Natural killer cell treated with Interleukin-12 subunit alpha and Interleukin-12 subunit beta and Interleukin-15 and Interleukin-18, amount 100 ng/mL, for 72 hours (primary cell): Measurements from ENCODE around the gene RFK. TPM values are rescaled to one million over a fixed set of nuclear protein-coding genes. Genes with fewer than 3 reads are reported as not detected.

Experiments
- ATAC-seq, 2 donors: fragments of 150-1000 bp; cut with Tn5 transposase in 1 of 2; sonication (Bioruptor Pico), chemical (Tn5 transposase) in 1 of 2; 2 replicates each; pipeline ENCODE4 v1.10.0; 2021
- DNase-seq: peaks from one replicate; pipeline ENCODE4 v3.0.0; 2022; ENCODE audit warnings: low spot score
- H3K27ac Mint-ChIP-seq, 2 donors: 1 replicate in 1 of 2; 2 replicates in 1 of 2; pipeline ENCODE4 v1.8.0; 2022; ENCODE audit warnings: mixed read lengths in 2 of 2, mild to moderate bottlenecking in 1 of 2, moderate library complexity in 1 of 2
- H3K27me3 Mint-ChIP-seq, 2 donors: 1 replicate in 1 of 2; 2 replicates in 1 of 2; pipeline ENCODE4 v1.8.0; 2022; ENCODE audit warnings: mixed read lengths in 2 of 2
- H3K36me3 Mint-ChIP-seq: one replicate; pipeline ENCODE4 v1.8.0; 2022; ENCODE audit warnings: mixed read lengths
- H3K4me1 Mint-ChIP-seq, 2 donors: 1 replicate in 1 of 2; 2 replicates in 1 of 2; pipeline ENCODE4 v1.8.0; 2022; ENCODE audit warnings: low read depth in 2 of 2, mixed read lengths in 2 of 2, mild to moderate bottlenecking in 1 of 2
- H3K4me3 Mint-ChIP-seq: one replicate; pipeline ENCODE4 v1.8.0; 2022; ENCODE audit warnings: mixed read lengths
- H3K9me3 Mint-ChIP-seq: 2 replicates; pipeline ENCODE4 v1.8.0; 2022; ENCODE audit warnings: mixed read lengths
- total RNA-seq, 2 donors: library from RNA; stranded (reverse); gene quantifications; one replicate each; pipeline ENCODE4 v1.2.3, GENCODE V29; 2022

Gene RFK
- total RNA-seq, 2 donors from 2014 or later, result 9.2 to 11.9 TPM

DNA sequence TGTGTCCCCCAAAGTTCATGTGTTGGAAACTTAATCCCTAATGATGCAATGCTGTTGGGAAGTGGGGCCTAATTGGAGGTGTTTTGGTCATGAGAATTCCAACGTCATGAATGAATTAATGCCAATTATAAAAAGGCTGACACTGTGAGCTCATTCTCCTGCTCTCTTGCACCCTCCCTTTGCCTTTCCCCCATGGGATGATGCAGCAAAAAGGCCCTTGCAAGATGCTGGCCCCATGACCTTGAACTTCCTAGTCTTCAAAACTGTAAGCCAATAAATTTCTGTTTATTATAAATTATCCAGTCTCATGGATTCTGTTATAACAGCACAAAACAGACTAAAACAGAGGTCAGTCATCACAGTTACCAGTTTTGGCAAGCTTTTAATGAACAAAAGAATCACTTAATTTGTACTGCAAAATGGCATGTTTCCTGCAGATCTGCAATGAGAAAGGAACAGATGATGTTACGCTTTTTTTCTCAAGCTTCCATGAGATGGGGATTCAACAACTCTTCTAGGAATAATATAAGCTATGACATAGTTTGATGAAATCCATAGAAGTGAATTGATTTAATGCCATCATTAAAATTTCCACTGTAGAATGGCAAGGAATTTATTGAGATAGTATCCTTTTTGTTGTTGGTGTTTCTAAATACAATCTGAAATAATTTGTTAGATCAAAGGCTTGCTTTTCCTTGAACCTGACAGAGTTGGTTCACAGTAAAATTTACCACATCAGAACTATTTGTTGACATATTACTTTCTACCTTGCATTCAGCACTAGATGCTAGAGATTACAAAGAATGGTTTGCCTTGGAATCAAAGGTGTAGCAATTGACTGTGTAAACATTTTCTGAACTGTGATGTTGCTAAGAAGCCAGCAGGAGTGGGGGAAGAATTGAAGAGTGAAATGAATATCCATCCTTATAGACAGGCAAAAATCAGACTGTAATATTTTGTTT lies 29.3 kb upstream of the RFK start:
- Mint-ChIP-seq H3K4me3 (peak overlapping the region; percentile 30), H3K4me1 (peaks cover 0 to 5% of the 10 kb centered on the region in 2 donors), H3K27ac (peak overlapping the region in 1 of 2 donors; percentile 24), H3K9me3 (no peaks in the 10 kb centered on the region), H3K36me3 (no peaks in the 10 kb centered on the region), H3K27me3 (peaks cover 0 to 2% of the 10 kb centered on the region in 2 donors)
- peak in 1 of 2 donors; percentile 60 for ATAC-seq
- no peak for DNase-seq

DNA sequence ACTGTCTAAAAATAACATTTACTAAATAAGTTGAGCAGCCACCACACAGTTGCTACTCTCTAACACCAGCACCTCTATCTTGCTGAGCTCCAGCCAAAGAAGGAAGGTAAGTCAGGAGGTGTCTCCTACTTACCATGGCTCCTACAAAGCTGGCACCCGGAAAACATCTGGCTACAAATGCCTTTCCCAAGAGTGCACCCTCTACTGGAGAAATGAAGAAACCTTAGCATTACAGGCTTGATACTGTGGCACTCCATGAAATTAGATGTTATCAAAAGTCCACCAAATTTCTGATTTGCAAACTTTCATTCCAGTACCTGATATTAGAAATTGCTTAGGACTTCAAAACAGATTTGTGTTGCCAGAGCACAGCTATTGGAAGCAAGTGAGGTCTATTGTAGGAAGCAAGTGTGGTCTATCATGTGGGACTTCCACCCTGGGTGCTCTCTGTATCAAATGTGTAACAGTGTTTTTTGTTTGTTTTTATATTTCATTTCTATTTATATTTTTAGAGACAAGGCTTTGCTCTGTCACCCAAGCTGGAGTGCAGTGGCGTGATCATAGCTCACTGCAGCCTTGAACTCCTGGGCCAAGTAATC lies 25.7 kb upstream of the RFK start:
- H3K36me3 Mint-ChIP-seq, result no peaks in the 10 kb centered on the region
- H3K4me1 Mint-ChIP-seq, result peaks cover 12 to 18% of the 10 kb centered on the region in 2 donors
- no peak for DNase-seq
- H3K27me3 Mint-ChIP-seq, result peaks cover 0 to 2% of the 10 kb centered on the region in 2 donors
- H3K9me3 Mint-ChIP-seq, result no peaks in the 10 kb centered on the region
- ATAC-seq, result peak in 1 of 2 donors; percentile 43
- H3K27ac Mint-ChIP-seq, result no peak overlapping the region
- no peak overlapping the region for H3K4me3 Mint-ChIP-seq

DNA sequence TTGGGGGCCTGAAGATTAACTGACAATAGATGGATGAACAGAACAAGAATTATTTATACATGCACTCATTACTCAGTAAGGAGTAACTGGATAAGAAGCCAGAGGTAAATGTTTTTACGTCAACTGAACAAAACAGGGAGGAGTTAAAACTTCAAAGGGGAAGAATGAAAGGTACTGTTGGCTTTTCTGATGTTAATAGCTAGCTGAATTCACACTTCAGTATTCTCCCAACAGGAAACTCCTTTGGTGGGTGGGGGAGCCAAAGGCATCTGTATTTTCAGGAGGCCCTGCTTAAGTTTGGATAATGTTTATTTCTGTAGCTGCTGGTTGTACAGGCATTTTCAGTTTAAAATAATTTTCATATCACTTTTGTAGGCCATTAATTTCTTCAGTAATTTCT lies 23.2 kb upstream of the RFK start:
- H3K27ac Mint-ChIP-seq, result peak overlapping the region in 1 of 2 donors; percentile 86
- H3K27me3 Mint-ChIP-seq, result peaks cover 0 to 5% of the 10 kb centered on the region in 2 donors
- peaks cover 8% of the 10 kb centered on the region for H3K9me3 Mint-ChIP-seq
- peaks cover 27 to 31% of the 10 kb centered on the region in 2 donors for H3K4me1 Mint-ChIP-seq
- DNase-seq (no peak), ATAC-seq (no peak)
- no peak overlapping the region for H3K4me3 Mint-ChIP-seq
- H3K36me3 Mint-ChIP-seq, result peaks cover 9% of the 10 kb centered on the region

DNA sequence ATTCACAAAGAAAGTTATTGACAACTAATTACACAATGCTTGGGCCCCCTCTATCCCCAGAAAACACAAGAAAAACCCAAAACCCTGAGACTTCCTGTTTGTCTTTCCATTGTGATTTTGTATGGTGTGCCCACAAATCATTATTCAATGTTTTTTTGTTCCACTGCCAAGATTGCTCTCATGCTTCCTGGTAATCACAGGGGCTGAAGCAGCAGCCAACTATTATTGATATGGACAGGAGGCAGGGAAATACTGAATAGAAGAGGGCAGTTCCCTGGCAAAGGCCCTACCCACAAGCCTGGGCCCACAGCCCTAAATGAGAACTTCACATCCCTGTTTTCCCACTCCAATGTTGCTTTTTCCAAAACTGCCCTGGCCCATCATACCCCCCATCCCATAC lies 21.5 kb upstream of the RFK start:
- peaks cover 9% of the 10 kb centered on the region for H3K36me3 Mint-ChIP-seq
- no peak for DNase-seq
- H3K4me3 Mint-ChIP-seq, result no peak overlapping the region
- H3K27ac Mint-ChIP-seq, result peak overlapping the region in 1 of 2 donors; percentile 86
- H3K9me3 Mint-ChIP-seq, result peaks cover 8% of the 10 kb centered on the region
- H3K27me3 Mint-ChIP-seq, result peaks cover 0 to 5% of the 10 kb centered on the region in 2 donors
- no peak for ATAC-seq
- H3K4me1 Mint-ChIP-seq, result peaks cover 27 to 31% of the 10 kb centered on the region in 2 donors

DNA sequence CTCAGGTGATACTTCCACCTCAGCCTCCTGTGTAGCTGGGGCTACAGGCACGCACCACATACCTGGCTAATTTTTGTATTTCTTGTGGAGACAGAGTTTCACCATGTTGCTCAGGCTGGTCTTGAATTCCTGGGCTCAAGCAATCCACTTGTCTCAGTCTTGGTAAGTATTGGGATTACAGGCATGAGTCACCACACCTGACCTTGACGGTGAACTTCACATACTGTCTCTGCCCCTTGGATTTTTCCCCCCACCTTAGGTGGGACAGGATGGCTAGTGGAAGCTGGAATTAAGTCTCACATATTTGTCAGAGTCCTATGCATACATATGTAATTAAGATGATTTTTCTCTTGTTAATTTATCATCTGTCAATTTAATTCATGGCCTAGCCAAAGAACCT lies 20.9 kb upstream of the RFK start:
- H3K4me1 Mint-ChIP-seq, result peaks cover 27 to 31% of the 10 kb centered on the region in 2 donors
- ATAC-seq, result no peak
- H3K9me3 Mint-ChIP-seq, result peaks cover 8% of the 10 kb centered on the region
- peaks cover 0 to 5% of the 10 kb centered on the region in 2 donors for H3K27me3 Mint-ChIP-seq
- peak overlapping the region; percentile 11 for H3K4me3 Mint-ChIP-seq
- DNase-seq, result no peak
- peak overlapping the region; percentile 46 to 86 for H3K27ac Mint-ChIP-seq
- peaks cover 9% of the 10 kb centered on the region for H3K36me3 Mint-ChIP-seq

DNA sequence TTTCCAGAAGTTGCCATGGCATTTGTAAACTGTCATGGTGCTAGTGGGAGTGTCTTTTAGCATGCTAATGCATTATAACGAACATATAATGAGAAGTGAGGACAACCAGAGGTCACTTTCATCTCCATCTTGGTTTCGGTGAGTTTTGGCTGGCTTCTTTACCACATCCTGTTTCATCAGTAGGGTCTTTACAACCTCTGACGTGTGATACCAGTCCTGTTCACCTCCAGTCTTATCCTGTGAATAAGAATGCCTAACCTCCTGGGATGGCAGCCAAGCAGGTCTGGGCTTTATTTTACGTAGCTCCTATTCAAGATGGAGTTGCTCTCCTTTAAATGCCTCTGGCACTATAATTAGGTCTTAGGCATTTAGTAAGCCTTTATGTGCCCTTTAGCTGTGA lies 20.4 kb upstream of the RFK start:
- H3K9me3 Mint-ChIP-seq, result peaks cover 8% of the 10 kb centered on the region
- peak overlapping the region; percentile 46 to 86 for H3K27ac Mint-ChIP-seq
- H3K4me3 Mint-ChIP-seq, result peak overlapping the region; percentile 11
- ATAC-seq, result peak; percentile 80 to 87
- H3K27me3 Mint-ChIP-seq, result peaks cover 0 to 5% of the 10 kb centered on the region in 2 donors
- H3K4me1 Mint-ChIP-seq, result peaks cover 27 to 31% of the 10 kb centered on the region in 2 donors
- DNase-seq, result no peak
- H3K36me3 Mint-ChIP-seq, result peaks cover 9% of the 10 kb centered on the region

DNA sequence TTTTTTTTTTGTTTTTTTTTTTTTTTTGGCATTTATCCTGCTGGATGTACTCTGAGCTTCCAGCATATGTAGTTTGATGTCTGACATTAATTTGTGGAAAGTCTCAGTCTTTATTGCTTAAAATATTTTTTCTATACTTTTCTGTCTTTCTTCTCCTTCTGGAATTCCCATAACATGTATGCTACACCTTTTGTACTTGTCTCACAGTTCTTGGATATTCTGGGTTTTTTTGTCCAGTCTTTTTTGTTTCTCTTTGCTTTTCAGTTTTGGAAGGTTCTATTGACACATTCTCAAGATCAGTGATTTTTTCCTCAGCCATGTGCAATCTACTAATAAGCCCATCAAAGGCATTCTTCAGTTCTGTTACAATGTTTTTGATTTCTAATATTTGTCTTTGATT lies 19.4 kb upstream of the RFK start:
- Mint-ChIP-seq H3K27me3 (peaks cover 0 to 5% of the 10 kb centered on the region in 2 donors), H3K9me3 (peaks cover 8% of the 10 kb centered on the region), H3K36me3 (peaks cover 9% of the 10 kb centered on the region), H3K4me1 (peaks cover 27 to 31% of the 10 kb centered on the region in 2 donors), H3K27ac (peak overlapping the region in 1 of 2 donors; percentile 86), H3K4me3 (no peak overlapping the region)
- DNase-seq, result no peak
- no peak for ATAC-seq

DNA sequence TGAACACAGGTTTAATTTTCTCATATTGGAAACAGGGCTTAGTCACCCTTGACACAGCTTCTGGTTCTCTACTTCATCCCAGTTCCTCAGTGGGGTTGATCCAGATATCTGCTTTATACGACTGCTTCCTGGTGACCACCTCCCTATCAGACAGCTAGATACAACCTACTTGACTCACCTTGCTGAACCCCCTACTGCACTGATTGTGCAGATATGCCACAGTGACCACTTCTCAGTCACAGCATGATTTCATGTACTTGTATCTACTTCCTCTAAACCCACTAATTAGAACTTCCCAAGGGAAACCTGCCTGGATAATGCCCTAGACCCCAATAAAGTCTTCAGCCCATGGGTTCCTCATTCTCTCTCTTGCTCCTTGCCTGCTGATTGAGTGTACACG lies 18.4 kb upstream of the RFK start:
- Mint-ChIP-seq H3K9me3 (peaks cover 8% of the 10 kb centered on the region), H3K4me3 (no peak overlapping the region), H3K4me1 (peaks cover 27 to 31% of the 10 kb centered on the region in 2 donors), H3K27me3 (peaks cover 0 to 5% of the 10 kb centered on the region in 2 donors), H3K36me3 (peaks cover 9% of the 10 kb centered on the region), H3K27ac (peak overlapping the region in 1 of 2 donors; percentile 38)
- ATAC-seq (no peak), DNase-seq (no peak)

DNA sequence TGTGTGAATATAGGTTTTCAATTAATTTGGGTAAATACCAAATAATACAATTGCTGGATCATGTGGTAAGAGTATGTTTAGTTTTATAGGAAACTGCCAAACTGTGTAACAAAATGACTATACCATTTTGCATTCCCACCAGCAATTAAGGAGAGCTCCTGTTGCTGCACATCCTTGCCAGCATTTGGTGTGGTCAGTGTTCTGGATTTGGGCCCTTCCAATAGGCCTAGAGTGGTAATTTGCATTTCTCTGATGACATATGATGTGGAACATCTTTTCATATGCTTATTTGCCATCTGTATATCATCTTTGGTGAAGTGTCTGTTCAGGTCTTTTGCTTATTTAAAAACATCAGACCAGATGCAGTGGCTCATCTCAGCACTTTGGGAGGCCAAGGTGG lies 11.6 kb upstream of the RFK start:
- ATAC-seq (no peak), DNase-seq (no peak)
- Mint-ChIP-seq H3K9me3 (no peaks in the 10 kb centered on the region), H3K36me3 (no peaks in the 10 kb centered on the region), H3K27ac (peak overlapping the region in 1 of 2 donors; percentile 55), H3K4me1 (peaks cover 6 to 9% of the 10 kb centered on the region in 2 donors), H3K4me3 (no peak overlapping the region), H3K27me3 (no peaks in the 10 kb centered on the region)

DNA sequence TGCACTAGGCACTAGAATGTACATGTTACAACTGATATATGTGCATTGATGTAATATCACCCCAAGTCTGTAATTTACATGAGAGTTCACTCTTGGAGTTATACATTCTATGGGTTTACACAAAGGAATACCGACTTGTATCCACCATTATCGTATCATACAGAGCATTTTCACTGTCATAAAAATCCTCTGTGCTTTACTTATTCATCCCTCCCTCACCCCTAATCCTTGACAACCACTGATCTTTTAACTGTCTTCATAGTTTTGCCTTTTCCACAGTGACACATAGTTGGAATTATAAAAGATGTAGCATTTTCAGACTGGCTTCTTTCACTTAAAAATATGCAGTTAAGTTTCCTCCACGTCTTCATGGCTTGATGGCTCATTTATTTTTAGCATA lies 11.1 kb upstream of the RFK start:
- Mint-ChIP-seq H3K27ac (peak overlapping the region in 1 of 2 donors; percentile 55), H3K36me3 (no peaks in the 10 kb centered on the region), H3K27me3 (peaks cover 0 to 3% of the 10 kb centered on the region in 2 donors), H3K4me1 (peaks cover 6 to 9% of the 10 kb centered on the region in 2 donors), H3K4me3 (no peak overlapping the region), H3K9me3 (no peaks in the 10 kb centered on the region)
- DNase-seq, result no peak
- no peak for ATAC-seq

DNA sequence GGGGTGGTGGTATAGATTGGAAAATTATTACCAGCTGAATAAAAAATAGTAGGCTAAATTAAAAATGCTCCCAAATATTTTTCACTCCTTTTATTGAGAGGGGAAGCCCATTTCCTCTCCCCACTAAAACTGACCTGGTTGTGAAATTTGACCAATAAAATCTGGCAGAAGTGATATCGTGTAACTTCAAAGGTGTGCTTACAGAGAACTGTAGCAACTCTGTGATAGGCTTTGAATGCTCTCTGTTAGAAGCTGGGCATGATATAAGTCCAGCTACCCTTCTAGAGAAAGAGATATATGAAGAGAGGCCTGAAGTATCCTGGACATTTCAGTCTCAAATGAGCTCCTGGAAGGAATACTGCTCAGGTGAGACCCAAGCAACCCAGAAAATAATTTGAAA lies 10.2 kb upstream of the RFK start:
- no peak for DNase-seq
- peaks cover 6 to 9% of the 10 kb centered on the region in 2 donors for H3K4me1 Mint-ChIP-seq
- no peaks in the 10 kb centered on the region for H3K9me3 Mint-ChIP-seq
- H3K4me3 Mint-ChIP-seq, result no peak overlapping the region
- H3K27ac Mint-ChIP-seq, result no peak overlapping the region
- peaks cover 0 to 5% of the 10 kb centered on the region in 2 donors for H3K27me3 Mint-ChIP-seq
- ATAC-seq, result no peak
- H3K36me3 Mint-ChIP-seq, result no peaks in the 10 kb centered on the region

DNA sequence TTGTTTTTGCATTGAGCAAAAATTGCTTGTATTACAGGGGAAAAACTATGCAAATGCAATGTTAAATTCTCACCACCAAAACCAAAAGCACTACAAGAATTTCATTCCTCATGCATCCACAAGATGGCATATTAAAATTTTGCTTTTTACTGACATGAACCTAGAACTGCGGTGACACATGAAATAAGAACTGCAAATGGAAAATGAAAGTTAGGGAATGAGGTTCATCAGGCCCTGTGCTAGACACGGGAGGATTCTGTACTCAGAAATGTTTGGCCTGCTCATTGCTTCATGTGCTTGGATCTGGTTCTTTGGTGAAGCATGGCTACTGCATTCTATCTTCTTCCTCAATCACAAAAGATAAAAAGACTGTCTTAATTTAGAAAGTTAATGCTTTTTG lies 9.1 kb upstream of the RFK start:
- no peaks in the 10 kb centered on the region for H3K9me3 Mint-ChIP-seq
- H3K4me1 Mint-ChIP-seq, result peaks cover 6 to 9% of the 10 kb centered on the region in 2 donors
- ATAC-seq (peak; percentile 88 to 92), DNase-seq (no peak)
- peak overlapping the region; percentile 74 for H3K4me3 Mint-ChIP-seq
- H3K36me3 Mint-ChIP-seq, result no peaks in the 10 kb centered on the region
- peak overlapping the region; percentile 55 to 80 for H3K27ac Mint-ChIP-seq
- peaks cover 0 to 7% of the 10 kb centered on the region in 2 donors for H3K27me3 Mint-ChIP-seq

DNA sequence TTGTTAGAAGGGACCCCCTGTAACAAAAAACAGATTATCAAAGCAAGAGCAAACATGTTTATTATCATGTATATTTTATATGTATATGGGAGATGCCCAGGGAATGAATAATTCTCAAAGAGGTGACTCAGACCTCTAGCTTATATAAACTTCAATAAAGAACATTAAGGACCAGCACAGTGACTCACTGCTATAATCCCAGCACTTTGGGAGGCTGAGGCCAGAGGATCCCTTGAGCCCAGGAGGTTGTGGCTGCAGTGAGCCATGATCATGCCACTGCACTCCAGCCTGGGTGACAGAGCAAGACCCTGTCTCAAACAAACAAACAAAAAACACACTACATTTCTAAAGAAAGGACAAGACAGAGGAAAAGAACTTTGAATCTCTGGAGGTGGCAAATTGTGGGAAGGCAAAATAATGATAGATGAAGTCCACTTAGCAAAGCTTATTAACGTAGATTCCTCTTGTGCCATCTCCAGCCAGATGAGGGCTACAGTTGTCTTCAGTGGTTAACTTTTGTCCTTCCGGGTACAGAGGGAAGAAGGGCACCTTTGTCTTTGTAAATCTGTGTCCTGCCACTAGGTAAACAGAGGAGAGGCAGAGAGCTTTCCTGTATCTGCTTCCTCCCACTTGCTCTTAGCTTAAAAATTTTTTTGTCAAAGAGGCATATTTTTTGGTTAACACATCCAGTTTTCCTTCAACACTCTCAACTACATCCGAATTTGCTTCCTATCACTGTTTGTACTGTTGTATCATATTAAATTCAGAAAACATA lies 7.5 kb upstream of the RFK start:
- H3K4me1 Mint-ChIP-seq, result peaks cover 6 to 9% of the 10 kb centered on the region in 2 donors
- DNase-seq (no peak), ATAC-seq (no peak)
- peaks cover 0 to 7% of the 10 kb centered on the region in 2 donors for H3K27me3 Mint-ChIP-seq
- no peak overlapping the region for H3K27ac Mint-ChIP-seq
- no peaks in the 10 kb centered on the region for H3K9me3 Mint-ChIP-seq
- no peaks in the 10 kb centered on the region for H3K36me3 Mint-ChIP-seq
- no peak overlapping the region for H3K4me3 Mint-ChIP-seq
